ENCODE data around the gene FAM240B. TPM values are rescaled to one million over a fixed set of nuclear protein-coding genes. Genes with fewer than 3 reads are reported as not detected.

The FAM240B gene
- total and polyA plus RNA-seq, 9 of the 15 experiments (the other 6 are each of a cell fraction or from before 2014, with no cell fraction given) = not detected

DNA sequence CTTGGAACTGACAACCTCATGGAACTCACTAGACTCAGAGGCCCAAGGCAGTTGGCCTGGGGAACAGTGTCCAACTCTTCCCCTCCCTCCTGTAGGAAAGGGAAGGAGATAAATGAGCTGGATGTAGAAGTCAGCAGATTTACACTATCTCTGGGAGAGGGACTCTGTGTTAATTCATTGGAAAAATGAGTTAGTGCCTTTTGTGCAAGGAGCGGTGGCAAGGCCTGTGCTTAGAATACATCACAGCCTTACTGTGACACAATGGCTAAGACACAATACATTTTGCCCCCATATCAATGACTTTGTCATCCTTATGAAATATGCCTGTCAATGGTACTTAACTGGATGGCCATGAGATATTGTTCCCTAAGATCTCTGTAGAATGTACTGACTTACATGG, 28.0 kb upstream of the FAM240B start:
- in situ Hi-C loops (cut with MboI) = no loop called here
- FAIRE-seq = no peak
- TF ChIP-seq ESRRB (CRISPR knock-in tag; IDR thresholded peaks at IDR 0.05; ENCODE audit: borderline replicate concordance) = no peak
- TF ChIP-seq RBBP5 (IDR thresholded peaks at IDR 0.05; ENCODE audit: borderline replicate concordance, insufficient read depth, low read length, poor library complexity, severe bottlenecking) = no peak
- no peak for TF ChIP-seq EWSR1 (IDR thresholded peaks at IDR 0.05; ENCODE audit: borderline replicate concordance, low read depth, partially characterized antibody)
- TF ChIP-seq TEAD4 (IDR thresholded peaks at IDR 0.05; ENCODE audit: low read length) = no peak
- no peak for TF ChIP-seq TEAD4 (CRISPR knock-in tag; IDR thresholded peaks at IDR 0.05; ENCODE audit: borderline replicate concordance)
- no peak for TF ChIP-seq XRCC3 (IDR thresholded peaks at IDR 0.05)
- no peak for TF ChIP-seq SAFB (IDR thresholded peaks at IDR 0.05; ENCODE audit: borderline replicate concordance, low read depth, low read length)
- no peak for TF ChIP-seq CREB1 (IDR thresholded peaks at IDR 0.05)
- TF ChIP-seq CREB1 (CRISPR knock-in tag; IDR thresholded peaks at IDR 0.05) = no peak
- TF ChIP-seq ZNF217 (CRISPR knock-in tag; IDR thresholded peaks at IDR 0.05) = no peak
- no peak for TF ChIP-seq ZNF431 (CRISPR knock-in tag; IDR thresholded peaks at IDR 0.05)
- TF ChIP-seq RBM22 (IDR thresholded peaks at IDR 0.05; ENCODE audit: low read depth, low read length, poor library complexity, severe bottlenecking) = no peak
- TF ChIP-seq, protein P1, sequence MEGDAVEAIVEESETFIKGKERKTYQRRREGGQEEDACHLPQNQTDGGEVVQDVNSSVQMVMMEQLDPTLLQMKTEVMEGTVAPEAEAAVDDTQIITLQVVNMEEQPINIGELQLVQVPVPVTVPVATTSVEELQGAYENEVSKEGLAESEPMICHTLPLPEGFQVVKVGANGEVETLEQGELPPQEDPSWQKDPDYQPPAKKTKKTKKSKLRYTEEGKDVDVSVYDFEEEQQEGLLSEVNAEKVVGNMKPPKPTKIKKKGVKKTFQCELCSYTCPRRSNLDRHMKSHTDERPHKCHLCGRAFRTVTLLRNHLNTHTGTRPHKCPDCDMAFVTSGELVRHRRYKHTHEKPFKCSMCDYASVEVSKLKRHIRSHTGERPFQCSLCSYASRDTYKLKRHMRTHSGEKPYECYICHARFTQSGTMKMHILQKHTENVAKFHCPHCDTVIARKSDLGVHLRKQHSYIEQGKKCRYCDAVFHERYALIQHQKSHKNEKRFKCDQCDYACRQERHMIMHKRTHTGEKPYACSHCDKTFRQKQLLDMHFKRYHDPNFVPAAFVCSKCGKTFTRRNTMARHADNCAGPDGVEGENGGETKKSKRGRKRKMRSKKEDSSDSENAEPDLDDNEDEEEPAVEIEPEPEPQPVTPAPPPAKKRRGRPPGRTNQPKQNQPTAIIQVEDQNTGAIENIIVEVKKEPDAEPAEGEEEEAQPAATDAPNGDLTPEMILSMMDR (IDR thresholded peaks at IDR 0.05 in 2 of 3, conservative IDR thresholded peaks at IDR 0.05 in 1 of 3; ENCODE audit: insufficient read depth in 2 of 3, low read depth in 1 of 3, low read length in 3 of 3) = no peak
- TF ChIP-seq, protein P2, sequence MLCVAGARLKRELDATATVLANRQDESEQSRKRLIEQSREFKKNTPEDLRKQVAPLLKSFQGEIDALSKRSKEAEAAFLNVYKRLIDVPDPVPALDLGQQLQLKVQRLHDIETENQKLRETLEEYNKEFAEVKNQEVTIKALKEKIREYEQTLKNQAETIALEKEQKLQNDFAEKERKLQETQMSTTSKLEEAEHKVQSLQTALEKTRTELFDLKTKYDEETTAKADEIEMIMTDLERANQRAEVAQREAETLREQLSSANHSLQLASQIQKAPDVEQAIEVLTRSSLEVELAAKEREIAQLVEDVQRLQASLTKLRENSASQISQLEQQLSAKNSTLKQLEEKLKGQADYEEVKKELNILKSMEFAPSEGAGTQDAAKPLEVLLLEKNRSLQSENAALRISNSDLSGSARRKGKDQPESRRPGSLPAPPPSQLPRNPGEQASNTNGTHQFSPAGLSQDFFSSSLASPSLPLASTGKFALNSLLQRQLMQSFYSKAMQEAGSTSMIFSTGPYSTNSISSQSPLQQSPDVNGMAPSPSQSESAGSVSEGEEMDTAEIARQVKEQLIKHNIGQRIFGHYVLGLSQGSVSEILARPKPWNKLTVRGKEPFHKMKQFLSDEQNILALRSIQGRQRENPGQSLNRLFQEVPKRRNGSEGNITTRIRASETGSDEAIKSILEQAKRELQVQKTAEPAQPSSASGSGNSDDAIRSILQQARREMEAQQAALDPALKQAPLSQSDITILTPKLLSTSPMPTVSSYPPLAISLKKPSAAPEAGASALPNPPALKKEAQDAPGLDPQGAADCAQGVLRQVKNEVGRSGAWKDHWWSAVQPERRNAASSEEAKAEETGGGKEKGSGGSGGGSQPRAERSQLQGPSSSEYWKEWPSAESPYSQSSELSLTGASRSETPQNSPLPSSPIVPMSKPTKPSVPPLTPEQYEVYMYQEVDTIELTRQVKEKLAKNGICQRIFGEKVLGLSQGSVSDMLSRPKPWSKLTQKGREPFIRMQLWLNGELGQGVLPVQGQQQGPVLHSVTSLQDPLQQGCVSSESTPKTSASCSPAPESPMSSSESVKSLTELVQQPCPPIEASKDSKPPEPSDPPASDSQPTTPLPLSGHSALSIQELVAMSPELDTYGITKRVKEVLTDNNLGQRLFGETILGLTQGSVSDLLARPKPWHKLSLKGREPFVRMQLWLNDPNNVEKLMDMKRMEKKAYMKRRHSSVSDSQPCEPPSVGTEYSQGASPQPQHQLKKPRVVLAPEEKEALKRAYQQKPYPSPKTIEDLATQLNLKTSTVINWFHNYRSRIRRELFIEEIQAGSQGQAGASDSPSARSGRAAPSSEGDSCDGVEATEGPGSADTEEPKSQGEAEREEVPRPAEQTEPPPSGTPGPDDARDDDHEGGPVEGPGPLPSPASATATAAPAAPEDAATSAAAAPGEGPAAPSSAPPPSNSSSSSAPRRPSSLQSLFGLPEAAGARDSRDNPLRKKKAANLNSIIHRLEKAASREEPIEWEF (CRISPR knock-in tag; IDR thresholded peaks at IDR 0.05) = no peak
- no peak for TF ChIP-seq ETV5 (CRISPR knock-in tag; IDR thresholded peaks at IDR 0.05; ENCODE audit: low read depth)
- TF ChIP-seq, protein P3, sequence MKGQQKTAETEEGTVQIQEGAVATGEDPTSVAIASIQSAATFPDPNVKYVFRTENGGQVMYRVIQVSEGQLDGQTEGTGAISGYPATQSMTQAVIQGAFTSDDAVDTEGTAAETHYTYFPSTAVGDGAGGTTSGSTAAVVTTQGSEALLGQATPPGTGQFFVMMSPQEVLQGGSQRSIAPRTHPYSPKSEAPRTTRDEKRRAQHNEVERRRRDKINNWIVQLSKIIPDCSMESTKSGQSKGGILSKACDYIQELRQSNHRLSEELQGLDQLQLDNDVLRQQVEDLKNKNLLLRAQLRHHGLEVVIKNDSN (CRISPR knock-in tag; IDR thresholded peaks at IDR 0.05) = no peak

More for the DNA sequence above, 28.0 kb upstream of the FAM240B start:
- H3K4me1 ChIP-seq (replicated peaks in 1 of 2; ENCODE audit: control insufficient read depth in 2 of 2, insufficient read depth in 2 of 2, low read length in 2 of 2) = no peaks in the 10 kb centered on the region
- POLR2A ChIA-PET = no interaction called here
- DNase-seq (ENCODE audit: extremely low read depth in 1 of 4, low spot score in 3 of 4) (no peak), ATAC-seq (no peak)
- no peak overlapping the region for H2AFZ ChIP-seq (ENCODE audit: low read depth, low read length)
- no peak overlapping the region for H3K4me2 ChIP-seq (ENCODE audit: insufficient read depth, low read length)
- no peak overlapping the region for H3K4me3 ChIP-seq
- peaks cover 2 to 7% of the 10 kb centered on the region in 2 experiments; a peak in 1 of 5 replicates for H3K27me3 ChIP-seq (ENCODE audit: control insufficient read depth in 2 of 2, insufficient read depth in 2 of 2, low read length in 2 of 2)
- H4K20me1 ChIP-seq (replicated peaks; ENCODE audit: control insufficient read depth, insufficient read depth, low read length) = no peaks in the 10 kb centered on the region
- 0% methylated on average over 1 of the region's 1 CpG for WGBS (ENCODE audit: insufficient coverage, low coverage, missing lambda C conversion rate)
- no peaks in the 10 kb centered on the region for H3K79me2 ChIP-seq (ENCODE audit: control insufficient read depth, insufficient read depth, low read length)
- H3K9me3 ChIP-seq (replicated peaks; ENCODE audit: control insufficient read depth, insufficient read depth, low read depth, low read length) = no peaks in the 10 kb centered on the region
- no peaks in the 10 kb centered on the region for H3K36me3 ChIP-seq (ENCODE audit: control insufficient read depth, insufficient read depth, low read length)
- no peak overlapping the region for H3K27ac ChIP-seq (ENCODE audit: extremely low read depth, low read depth, low read length)
- CTCF ChIA-PET (ENCODE audit: low intra/inter-chr PET ratio) = no interaction called here
- BruUV-seq (replicated peaks) = no TSS peak
- H3K9ac ChIP-seq (ENCODE audit: insufficient read depth in 1 of 2, low read depth in 2 of 2, low read length in 2 of 2) = no peak overlapping the region
- no peaks in the 10 kb centered on the region for H3K9me1 ChIP-seq (ENCODE audit: control insufficient read depth, insufficient read depth, low read length)
- intact Hi-C loops (cut with micrococcal nuclease) = no loop called here

Data from K562 (cell line).